Measurements from ENCODE around the gene ZNF195. TPM values are rescaled to one million over a fixed set of nuclear protein-coding genes. Genes with fewer than 3 reads are reported as not detected.
"Not testable (repeated sequence)": the region's sequence is repeated elsewhere in the genome, so short reads cannot be mapped to it uniquely, and the experiment has no call there.

Gene ZNF195
- 48.3 and 54.8 TPM in 2 replicates for total RNA-seq

DNA sequence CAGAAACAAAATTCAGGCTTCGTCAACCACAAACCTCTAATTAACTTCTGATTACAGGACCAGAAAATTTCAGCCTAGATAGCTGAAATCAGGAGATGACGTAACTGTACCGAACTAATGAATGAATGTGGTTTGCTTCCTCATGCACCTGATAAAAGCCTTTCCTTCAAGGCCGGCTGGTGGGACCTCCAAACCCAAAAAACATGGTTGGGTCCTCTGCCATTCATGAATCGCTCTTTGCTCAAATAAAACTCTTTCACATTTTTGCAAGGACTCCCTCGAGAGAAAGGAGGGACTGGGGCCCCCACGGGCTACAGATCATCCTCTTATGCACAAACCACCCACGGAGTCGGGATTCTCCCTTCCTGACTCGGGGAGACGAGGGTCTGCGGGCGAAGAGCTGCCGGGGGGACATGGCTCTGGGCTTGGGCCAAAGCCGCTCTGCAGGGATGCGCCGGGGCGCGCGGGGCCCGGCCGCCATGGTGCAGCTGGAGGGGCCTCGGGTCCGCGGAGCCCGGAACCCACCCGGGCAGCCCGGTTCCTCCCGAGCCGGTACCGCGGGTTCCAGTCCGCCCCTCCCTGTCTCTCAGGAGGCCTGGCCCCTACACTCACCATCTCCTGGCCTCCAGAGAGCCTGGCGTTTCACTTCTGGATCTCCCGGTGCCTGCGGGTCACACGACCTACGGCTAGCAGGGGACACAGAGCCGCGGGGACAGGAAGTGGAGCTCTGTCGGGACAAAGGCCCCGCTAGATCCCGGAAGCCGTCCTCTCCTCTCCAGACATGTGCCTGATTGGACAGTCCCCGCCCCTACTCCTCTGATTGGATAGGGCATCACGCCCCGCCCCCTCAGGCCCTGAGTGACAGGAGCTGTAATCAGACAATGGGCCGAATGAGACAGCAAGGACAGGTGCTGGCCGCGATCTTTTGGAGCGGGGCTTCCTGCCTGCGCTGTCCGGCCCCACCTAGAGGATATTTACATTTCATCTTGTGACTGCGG lies at the start of gene ZNF195:
Gene ZNF195, minus strand, starts transcription at position 721 of the 998 bp plus-strand sequence. Its CDS starts 106 bp downstream, at position 615.
- DNase-seq = peak; percentile 95
- peaks cover 45% of the 10 kb centered on the region for H3K4me1 Mint-ChIP-seq
- ChIA-PET CTCF (interaction anchor here (1.0 to 1.6 kb wide), 2 partner anchors 30 to 287 kb away, joined by 3 to 4 read pairs; no protein-coding TSS in a partner anchor), POLR2A (interaction anchor here (1.0 to 2.6 kb wide), 4 partner anchors 44 to 462 kb away, joined by 3 to 15 read pairs (median 4); partner anchors contain the start of genes CARS1, NAP1L4 and RHOG)
- H3K27ac Mint-ChIP-seq = peak within 1 kb of the TSS; percentile 96
- intact Hi-C loops (cut with micrococcal nuclease) = loop anchor here (1.0 to 2.0 kb wide), 5 partner anchors 30 to 476 kb away; partner anchors contain the start of genes CARS1 and NAP1L4
- peak; percentile 99 for ATAC-seq (ENCODE audit: low read depth)
- H3K27me3 Mint-ChIP-seq = no peaks in the 10 kb centered on the region
- H3K36me3 Mint-ChIP-seq (ENCODE audit: low read depth) = peaks cover 39% of the 10 kb centered on the region
- TF ChIP-seq, protein P1, sequence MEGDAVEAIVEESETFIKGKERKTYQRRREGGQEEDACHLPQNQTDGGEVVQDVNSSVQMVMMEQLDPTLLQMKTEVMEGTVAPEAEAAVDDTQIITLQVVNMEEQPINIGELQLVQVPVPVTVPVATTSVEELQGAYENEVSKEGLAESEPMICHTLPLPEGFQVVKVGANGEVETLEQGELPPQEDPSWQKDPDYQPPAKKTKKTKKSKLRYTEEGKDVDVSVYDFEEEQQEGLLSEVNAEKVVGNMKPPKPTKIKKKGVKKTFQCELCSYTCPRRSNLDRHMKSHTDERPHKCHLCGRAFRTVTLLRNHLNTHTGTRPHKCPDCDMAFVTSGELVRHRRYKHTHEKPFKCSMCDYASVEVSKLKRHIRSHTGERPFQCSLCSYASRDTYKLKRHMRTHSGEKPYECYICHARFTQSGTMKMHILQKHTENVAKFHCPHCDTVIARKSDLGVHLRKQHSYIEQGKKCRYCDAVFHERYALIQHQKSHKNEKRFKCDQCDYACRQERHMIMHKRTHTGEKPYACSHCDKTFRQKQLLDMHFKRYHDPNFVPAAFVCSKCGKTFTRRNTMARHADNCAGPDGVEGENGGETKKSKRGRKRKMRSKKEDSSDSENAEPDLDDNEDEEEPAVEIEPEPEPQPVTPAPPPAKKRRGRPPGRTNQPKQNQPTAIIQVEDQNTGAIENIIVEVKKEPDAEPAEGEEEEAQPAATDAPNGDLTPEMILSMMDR (IDR thresholded peaks at IDR 0.05) = no peak
- peak within 1 kb of the TSS; percentile 99 for H3K4me3 Mint-ChIP-seq
- H3K9me3 Mint-ChIP-seq = no peaks in the 10 kb centered on the region

DNA sequence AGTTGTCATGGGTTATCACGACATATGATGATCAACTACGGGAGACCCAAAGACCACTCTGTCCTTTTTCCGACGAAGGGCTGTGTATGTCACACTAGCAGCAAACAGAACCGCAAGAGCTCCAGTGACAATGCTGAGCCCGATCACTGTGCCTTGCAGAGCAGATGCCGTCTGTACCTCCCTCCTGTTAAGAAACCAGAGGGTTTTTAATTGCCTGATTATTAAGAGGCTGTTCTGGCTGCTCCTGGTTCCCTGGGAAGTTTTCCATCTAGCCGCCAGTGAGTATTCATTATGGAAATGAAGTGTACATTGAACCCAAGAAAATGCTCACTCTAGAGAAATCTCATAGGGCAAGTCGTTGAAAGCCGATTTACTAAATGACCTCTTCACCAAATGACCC lies 49.1 kb upstream of the ZNF195 start:
- POLR2A ChIA-PET; H3K4me1 Mint-ChIP-seq; DNase-seq; H3K27ac Mint-ChIP-seq; CTCF ChIA-PET; H3K4me3 Mint-ChIP-seq; H3K36me3 Mint-ChIP-seq (ENCODE audit: low read depth); intact Hi-C loops (cut with micrococcal nuclease); H3K9me3 Mint-ChIP-seq; ATAC-seq (ENCODE audit: low read depth): not testable (repeated sequence)
- H3K27me3 Mint-ChIP-seq = peaks cover 15% of the 10 kb centered on the region

DNA sequence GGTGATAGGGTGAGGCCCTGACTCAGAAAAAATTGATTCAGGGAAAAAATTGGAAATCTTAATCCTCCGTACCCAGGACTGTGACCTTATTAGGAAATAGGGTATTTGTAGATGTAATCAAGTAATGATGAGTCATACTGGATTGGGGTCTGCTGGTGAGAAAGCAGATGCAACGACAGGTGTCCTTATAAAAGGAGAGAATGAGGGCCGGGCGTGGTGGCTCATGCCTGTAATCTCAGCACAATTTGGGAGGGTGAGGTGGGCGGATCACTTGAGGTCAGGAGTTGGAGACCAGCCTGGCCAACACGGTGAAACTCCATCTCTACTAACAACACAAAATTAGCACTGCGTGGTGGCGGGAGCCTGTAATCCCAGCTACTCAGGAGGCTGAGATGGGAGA lies 47.6 kb upstream of the ZNF195 start:
- ATAC-seq (ENCODE audit: low read depth); intact Hi-C loops (cut with micrococcal nuclease); H3K4me1 Mint-ChIP-seq; H3K27ac Mint-ChIP-seq; H3K4me3 Mint-ChIP-seq; DNase-seq; H3K36me3 Mint-ChIP-seq (ENCODE audit: low read depth); H3K9me3 Mint-ChIP-seq; POLR2A ChIA-PET: not testable (repeated sequence)
- CTCF ChIA-PET = interaction anchor here (0.6 kb wide), 1 partner anchor 421 kb away, joined by 4 read pairs; no protein-coding TSS in a partner anchor
- peaks cover 15% of the 10 kb centered on the region for H3K27me3 Mint-ChIP-seq

DNA sequence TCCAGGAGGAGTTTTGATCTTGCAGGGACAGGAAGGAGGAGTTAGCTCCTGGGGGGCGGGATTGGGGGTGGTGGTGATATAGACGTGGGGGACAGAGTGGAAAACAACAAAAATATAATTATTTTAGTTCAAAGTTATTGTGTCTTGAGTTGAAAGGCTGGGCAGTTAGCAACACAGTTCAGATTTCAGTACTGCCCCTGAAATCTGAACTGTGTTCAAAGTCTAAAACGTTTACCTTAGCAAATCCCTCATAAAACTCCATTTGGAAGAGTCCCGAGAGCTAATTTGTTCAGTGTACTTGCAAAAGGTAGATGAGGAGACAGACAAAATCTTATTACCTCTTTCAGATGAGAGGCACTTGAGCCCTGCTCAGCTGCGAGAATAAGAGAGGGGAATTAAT lies 45.0 kb upstream of the ZNF195 start:
- H3K4me1 Mint-ChIP-seq; DNase-seq; ATAC-seq (ENCODE audit: low read depth); CTCF ChIA-PET; H3K27ac Mint-ChIP-seq; H3K36me3 Mint-ChIP-seq (ENCODE audit: low read depth); H3K9me3 Mint-ChIP-seq: not testable (repeated sequence)
- POLR2A ChIA-PET = interaction anchor here (2.4 kb wide), 1 partner anchor 45 kb away, joined by 15 read pairs; the partner anchor contains the start of gene ZNF195
- Mint-ChIP-seq H3K4me3 (peak overlapping the region; percentile 95), H3K27me3 (peaks cover 15% of the 10 kb centered on the region)
- intact Hi-C loops (cut with micrococcal nuclease) = loop anchor here (2.0 kb wide), 3 partner anchors 365 to 535 kb away; partner anchors contain the start of gene NAP1L4

DNA sequence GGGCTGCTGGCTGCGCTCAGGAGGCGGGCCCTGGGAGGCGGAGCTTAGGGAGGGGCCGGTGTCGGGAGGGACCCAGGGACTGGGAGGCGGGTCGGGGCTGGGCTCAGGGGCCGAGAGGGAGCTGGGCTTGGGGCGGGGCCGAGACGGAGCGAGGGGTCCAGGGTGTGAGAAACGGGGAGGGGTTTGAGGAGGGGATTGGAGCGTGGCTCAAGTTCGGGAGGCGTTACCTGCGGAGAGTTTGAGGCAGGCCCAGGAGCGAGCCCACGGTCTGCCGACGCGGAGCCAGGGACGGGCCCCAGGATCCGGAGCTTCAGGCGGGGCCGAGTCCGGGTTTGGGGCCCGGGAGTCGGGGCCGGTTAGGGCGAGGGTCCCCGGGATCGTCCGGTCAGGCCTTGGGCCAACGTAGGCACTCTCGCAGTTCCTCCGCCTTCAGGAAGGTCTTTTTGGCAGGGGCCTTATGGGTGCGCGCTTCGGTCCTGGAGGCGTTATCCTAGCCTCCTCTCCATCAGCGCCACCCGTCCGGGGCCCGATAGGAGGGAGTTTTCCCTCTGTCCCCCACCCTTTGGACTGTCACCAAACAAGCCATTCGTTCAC lies 44.3 kb upstream of the ZNF195 start:
- intact Hi-C loops (cut with micrococcal nuclease) = loop anchor here (2.0 kb wide), 3 partner anchors 364 to 534 kb away; partner anchors contain the start of gene NAP1L4
- ATAC-seq (ENCODE audit: low read depth); H3K9me3 Mint-ChIP-seq; DNase-seq; CTCF ChIA-PET; H3K36me3 Mint-ChIP-seq (ENCODE audit: low read depth); H3K4me1 Mint-ChIP-seq: not testable (repeated sequence)
- Mint-ChIP-seq H3K4me3 (peak overlapping the region; percentile 95), H3K27me3 (peaks cover 13% of the 10 kb centered on the region), H3K27ac (peak overlapping the region; percentile 93)
- POLR2A ChIA-PET = interaction anchor here (0.9 to 2.4 kb wide), 2 partner anchors 44 to 52 kb away, joined by 3 to 15 read pairs; partner anchors contain the start of gene ZNF195

GRCh38 chr11:3422380-3423137 lies 43.6 kb upstream of the ZNF195 start:
- H3K27me3 Mint-ChIP-seq; CTCF ChIA-PET; H3K36me3 Mint-ChIP-seq (ENCODE audit: low read depth); H3K4me1 Mint-ChIP-seq; H3K9me3 Mint-ChIP-seq: not testable (repeated sequence)
- peak; percentile 97 for DNase-seq
- Mint-ChIP-seq H3K4me3 (peak overlapping the region; percentile 95), H3K27ac (peak overlapping the region; percentile 93)
- intact Hi-C loops (cut with micrococcal nuclease) = loop anchor here (1.0 to 2.0 kb wide), 5 partner anchors 43 to 534 kb away; partner anchors contain the start of genes NAP1L4, NUP98 and ZNF195
- POLR2A ChIA-PET = interaction anchor here (0.9 to 2.4 kb wide), 2 partner anchors 43 to 51 kb away, joined by 3 to 15 read pairs; partner anchors contain the start of gene ZNF195
- ATAC-seq (ENCODE audit: low read depth) = peak; percentile 97

DNA sequence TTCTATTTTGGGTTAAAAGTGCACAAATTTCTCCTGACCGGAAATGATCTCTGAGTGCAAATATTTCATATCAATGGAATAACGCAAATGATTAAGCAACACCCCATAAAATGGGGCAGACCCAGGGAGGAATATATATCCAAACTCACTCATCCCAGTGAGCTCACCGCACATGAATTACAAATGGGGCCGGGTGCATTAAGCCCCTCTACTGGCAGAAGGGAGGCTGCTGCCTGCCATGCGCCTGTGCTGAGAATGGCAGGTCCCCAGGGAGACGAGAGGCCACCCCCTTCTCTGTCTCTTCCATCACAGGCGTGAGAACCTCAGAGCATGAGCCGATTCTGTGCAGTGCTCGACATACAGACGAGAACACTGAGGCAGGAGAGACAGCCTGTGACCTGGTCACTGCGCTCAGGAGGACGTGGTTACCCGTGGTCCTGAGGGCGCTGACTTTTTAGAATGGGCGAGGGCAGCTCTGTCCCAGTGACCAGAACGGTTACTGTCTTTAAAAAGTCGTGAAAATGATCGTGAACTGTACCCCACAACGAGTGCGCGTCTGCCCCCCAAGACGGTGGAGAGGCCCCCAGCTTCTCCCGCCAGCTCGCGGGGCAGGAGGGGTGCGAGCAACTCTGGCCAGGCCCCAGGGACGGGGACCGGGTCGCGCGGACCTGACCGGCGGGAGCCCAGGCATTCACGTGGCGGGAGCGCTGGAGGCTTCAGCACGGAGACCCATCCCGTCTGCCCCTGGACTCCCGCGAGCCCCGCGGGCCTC lies 42.8 kb upstream of the ZNF195 start:
- H3K27ac Mint-ChIP-seq = peak overlapping the region; percentile 93
- H3K4me3 Mint-ChIP-seq = peak overlapping the region; percentile 95
- ATAC-seq (ENCODE audit: low read depth); CTCF ChIA-PET; DNase-seq; H3K4me1 Mint-ChIP-seq; H3K9me3 Mint-ChIP-seq; H3K36me3 Mint-ChIP-seq (ENCODE audit: low read depth); H3K27me3 Mint-ChIP-seq: not testable (repeated sequence)
- POLR2A ChIA-PET = interaction anchor here (2.4 kb wide), 1 partner anchor 43 kb away, joined by 15 read pairs; the partner anchor contains the start of gene ZNF195
- intact Hi-C loops (cut with micrococcal nuclease) = loop anchor here (1.0 to 2.0 kb wide), 5 partner anchors 42 to 533 kb away; partner anchors contain the start of genes NAP1L4, NUP98 and ZNF195

DNA sequence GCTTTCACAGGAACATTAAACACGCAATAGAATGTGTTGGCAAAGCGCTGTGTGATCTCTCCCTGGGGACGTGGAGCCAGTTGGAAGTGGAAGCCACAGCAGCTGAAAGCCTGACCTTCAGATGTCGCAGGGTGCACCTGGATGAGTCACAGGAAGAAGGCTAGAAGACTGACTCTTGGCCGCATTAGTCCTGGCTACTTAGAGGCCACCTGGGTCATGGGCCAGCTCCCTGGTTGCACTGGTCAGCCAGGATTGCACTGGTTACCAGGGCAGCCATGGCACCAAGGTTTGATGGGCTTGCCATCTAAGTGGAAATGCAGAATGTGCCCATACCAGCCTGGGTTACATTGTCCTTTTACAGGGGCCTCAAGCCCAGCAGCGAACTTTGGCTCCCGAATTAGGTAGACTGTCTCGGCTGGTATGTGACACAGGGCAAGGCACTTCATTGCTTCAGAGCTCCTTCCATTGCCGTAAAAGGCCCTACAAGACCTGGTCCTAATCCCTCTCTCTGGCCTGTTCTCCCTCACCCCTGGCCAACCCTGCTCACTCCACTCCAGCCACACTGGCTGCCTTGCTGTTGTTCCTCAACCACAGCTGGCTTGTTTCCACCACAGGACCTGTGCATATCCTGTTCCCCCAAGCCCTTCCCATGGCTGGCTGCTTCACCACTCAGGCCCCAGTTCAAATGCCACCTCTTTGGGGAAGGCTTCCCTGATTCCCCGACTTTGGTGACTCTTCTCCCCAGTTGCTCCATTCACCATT lies 41.5 kb upstream of the ZNF195 start:
- ATAC-seq (ENCODE audit: low read depth); CTCF ChIA-PET; H3K4me1 Mint-ChIP-seq; H3K9me3 Mint-ChIP-seq; H3K27ac Mint-ChIP-seq; intact Hi-C loops (cut with micrococcal nuclease); H3K27me3 Mint-ChIP-seq; H3K36me3 Mint-ChIP-seq (ENCODE audit: low read depth); DNase-seq; POLR2A ChIA-PET: not testable (repeated sequence)
- H3K4me3 Mint-ChIP-seq = peak overlapping the region; percentile 50

- DNase-seq; ATAC-seq (ENCODE audit: low read depth); H3K4me1 Mint-ChIP-seq; H3K9me3 Mint-ChIP-seq; CTCF ChIA-PET; H3K27ac Mint-ChIP-seq; H3K4me3 Mint-ChIP-seq; POLR2A ChIA-PET; H3K27me3 Mint-ChIP-seq; H3K36me3 Mint-ChIP-seq (ENCODE audit: low read depth): not testable (repeated sequence)
- intact Hi-C loops (cut with micrococcal nuclease) = loop anchor here (10.0 kb wide), 1 partner anchor 385 kb away; no protein-coding TSS in a partner anchor
These were observed 40.5 kb upstream of the ZNF195 start for GRCh38 chr11:3419496-3419895.

All from activated B cell treated with CpG ODN at 0.5 μM for 24 hours (primary cell).